ENCODE results near the gene SCN9A.

- TF ChIP-seq POLR2AphosphoS5 (IDR thresholded peaks at IDR 0.05; ENCODE audit: low read depth) (no peak), CTCF (IDR thresholded peaks at IDR 0.05; ENCODE audit: insufficient read depth, low read length) (no peak), REST (IDR thresholded peaks at IDR 0.05; ENCODE audit: insufficient replicate concordance, low read depth) (no peak)
Measured at GRCh38 chr2:166202778-166203177, 173.0 kb downstream of the SCN9A start.
